ENCODE data around the gene MATCAP1. TPM values are rescaled to one million over a fixed set of nuclear protein-coding genes. Genes with fewer than 3 reads are reported as not detected.

The MATCAP1 gene
- total and polyA plus RNA-seq, 2 of the 13 experiments (the other 11 are each of a cell fraction or from before 2014, with no cell fraction given), result 11.2 to 24.5 TPM

DNA sequence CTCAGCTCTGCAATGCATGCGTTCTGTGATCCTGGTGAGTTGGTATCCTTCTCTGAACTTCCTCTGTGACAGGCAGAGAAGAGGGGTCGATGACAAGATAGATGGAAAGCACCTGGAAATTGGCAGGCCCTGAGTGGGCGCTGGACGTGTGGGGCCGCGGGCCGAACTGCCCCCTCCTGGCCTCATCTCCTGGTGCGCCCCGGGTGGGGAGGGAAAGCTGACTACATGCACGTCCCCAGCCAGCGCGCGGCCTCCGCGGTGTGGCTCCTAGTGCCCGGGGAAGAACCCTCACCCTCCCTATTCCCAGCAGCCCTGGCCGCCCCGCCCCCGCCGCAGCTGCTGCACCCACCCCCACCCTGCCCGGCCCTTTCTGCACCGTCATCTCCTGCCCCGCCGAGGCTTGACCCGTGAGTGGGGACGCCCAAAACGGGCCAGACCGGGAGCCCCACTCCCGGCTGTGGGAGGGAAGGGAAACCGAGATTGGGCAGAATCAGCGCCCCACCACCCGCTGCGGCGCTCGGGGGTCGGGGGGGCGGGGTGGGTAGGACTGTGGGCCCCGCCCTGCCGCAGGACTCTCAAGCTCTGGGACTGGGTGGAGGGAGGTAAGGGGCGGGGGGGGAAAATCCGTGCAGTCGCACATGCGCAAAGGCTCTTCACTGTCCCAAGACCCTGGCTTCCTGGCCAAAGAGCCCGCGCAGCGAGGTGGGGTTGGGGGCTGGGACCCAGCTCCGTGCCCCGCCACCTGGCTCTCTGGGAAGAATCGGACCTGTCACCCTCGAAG lies 13.4 kb downstream of the MATCAP1 start, which contains the start of gene NOL3 (continued):
- TF ChIP-seq, protein P1, sequence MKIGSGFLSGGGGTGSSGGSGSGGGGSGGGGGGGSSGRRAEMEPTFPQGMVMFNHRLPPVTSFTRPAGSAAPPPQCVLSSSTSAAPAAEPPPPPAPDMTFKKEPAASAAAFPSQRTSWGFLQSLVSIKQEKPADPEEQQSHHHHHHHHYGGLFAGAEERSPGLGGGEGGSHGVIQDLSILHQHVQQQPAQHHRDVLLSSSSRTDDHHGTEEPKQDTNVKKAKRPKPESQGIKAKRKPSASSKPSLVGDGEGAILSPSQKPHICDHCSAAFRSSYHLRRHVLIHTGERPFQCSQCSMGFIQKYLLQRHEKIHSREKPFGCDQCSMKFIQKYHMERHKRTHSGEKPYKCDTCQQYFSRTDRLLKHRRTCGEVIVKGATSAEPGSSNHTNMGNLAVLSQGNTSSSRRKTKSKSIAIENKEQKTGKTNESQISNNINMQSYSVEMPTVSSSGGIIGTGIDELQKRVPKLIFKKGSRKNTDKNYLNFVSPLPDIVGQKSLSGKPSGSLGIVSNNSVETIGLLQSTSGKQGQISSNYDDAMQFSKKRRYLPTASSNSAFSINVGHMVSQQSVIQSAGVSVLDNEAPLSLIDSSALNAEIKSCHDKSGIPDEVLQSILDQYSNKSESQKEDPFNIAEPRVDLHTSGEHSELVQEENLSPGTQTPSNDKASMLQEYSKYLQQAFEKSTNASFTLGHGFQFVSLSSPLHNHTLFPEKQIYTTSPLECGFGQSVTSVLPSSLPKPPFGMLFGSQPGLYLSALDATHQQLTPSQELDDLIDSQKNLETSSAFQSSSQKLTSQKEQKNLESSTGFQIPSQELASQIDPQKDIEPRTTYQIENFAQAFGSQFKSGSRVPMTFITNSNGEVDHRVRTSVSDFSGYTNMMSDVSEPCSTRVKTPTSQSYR (CRISPR knock-in tag; IDR thresholded peaks at IDR 0.05; ENCODE audit: borderline replicate concordance), result peak; percentile 81; the same call in 1 of the 2 replicates
- peak; percentile 47; the same call in 1 of the 2 replicates for TF ChIP-seq TARDBP (CRISPR knock-in tag; IDR thresholded peaks at IDR 0.05)
- no peak for TF ChIP-seq NCOA5 (CRISPR knock-in tag; IDR thresholded peaks at IDR 0.05)
- TF ChIP-seq, protein P2, sequence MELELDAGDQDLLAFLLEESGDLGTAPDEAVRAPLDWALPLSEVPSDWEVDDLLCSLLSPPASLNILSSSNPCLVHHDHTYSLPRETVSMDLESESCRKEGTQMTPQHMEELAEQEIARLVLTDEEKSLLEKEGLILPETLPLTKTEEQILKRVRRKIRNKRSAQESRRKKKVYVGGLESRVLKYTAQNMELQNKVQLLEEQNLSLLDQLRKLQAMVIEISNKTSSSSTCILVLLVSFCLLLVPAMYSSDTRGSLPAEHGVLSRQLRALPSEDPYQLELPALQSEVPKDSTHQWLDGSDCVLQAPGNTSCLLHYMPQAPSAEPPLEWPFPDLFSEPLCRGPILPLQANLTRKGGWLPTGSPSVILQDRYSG (CRISPR knock-in tag; IDR thresholded peaks at IDR 0.05), result no peak
- TF ChIP-seq, protein P3, sequence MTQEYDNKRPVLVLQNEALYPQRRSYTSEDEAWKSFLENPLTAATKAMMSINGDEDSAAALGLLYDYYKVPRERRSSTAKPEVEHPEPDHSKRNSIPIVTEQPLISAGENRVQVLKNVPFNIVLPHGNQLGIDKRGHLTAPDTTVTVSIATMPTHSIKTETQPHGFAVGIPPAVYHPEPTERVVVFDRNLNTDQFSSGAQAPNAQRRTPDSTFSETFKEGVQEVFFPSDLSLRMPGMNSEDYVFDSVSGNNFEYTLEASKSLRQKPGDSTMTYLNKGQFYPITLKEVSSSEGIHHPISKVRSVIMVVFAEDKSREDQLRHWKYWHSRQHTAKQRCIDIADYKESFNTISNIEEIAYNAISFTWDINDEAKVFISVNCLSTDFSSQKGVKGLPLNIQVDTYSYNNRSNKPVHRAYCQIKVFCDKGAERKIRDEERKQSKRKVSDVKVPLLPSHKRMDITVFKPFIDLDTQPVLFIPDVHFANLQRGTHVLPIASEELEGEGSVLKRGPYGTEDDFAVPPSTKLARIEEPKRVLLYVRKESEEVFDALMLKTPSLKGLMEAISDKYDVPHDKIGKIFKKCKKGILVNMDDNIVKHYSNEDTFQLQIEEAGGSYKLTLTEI (CRISPR knock-in tag; conservative IDR thresholded peaks at IDR 0.05), result no peak
- TF ChIP-seq ZNF713 (CRISPR knock-in tag; IDR thresholded peaks at IDR 0.05), result peak; percentile 53; the same call in 1 of the 2 replicates
- TF ChIP-seq EEA1 (CRISPR knock-in tag; IDR thresholded peaks at IDR 0.05; ENCODE audit: borderline replicate concordance), result peak; percentile 90; the same call in 1 of the 2 replicates
- no peak; the same call in 1 of the 2 replicates for TF ChIP-seq ZNF747 (CRISPR knock-in tag; IDR thresholded peaks at IDR 0.05; ENCODE audit: borderline replicate concordance)
- TF ChIP-seq SP5 (CRISPR knock-in tag; IDR thresholded peaks at IDR 0.05; ENCODE audit: borderline replicate concordance, low read depth), result peak; percentile 57
- TF ChIP-seq, protein P4, sequence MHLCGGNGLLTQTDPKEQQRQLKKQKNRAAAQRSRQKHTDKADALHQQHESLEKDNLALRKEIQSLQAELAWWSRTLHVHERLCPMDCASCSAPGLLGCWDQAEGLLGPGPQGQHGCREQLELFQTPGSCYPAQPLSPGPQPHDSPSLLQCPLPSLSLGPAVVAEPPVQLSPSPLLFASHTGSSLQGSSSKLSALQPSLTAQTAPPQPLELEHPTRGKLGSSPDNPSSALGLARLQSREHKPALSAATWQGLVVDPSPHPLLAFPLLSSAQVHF (CRISPR knock-in tag; IDR thresholded peaks at IDR 0.05), result no peak
- TF ChIP-seq ZSCAN20 (CRISPR knock-in tag; IDR thresholded peaks at IDR 0.05; ENCODE audit: borderline replicate concordance), result no peak
- TF ChIP-seq, protein P5, sequence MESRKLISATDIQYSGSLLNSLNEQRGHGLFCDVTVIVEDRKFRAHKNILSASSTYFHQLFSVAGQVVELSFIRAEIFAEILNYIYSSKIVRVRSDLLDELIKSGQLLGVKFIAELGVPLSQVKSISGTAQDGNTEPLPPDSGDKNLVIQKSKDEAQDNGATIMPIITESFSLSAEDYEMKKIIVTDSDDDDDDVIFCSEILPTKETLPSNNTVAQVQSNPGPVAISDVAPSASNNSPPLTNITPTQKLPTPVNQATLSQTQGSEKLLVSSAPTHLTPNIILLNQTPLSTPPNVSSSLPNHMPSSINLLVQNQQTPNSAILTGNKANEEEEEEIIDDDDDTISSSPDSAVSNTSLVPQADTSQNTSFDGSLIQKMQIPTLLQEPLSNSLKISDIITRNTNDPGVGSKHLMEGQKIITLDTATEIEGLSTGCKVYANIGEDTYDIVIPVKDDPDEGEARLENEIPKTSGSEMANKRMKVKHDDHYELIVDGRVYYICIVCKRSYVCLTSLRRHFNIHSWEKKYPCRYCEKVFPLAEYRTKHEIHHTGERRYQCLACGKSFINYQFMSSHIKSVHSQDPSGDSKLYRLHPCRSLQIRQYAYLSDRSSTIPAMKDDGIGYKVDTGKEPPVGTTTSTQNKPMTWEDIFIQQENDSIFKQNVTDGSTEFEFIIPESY (CRISPR knock-in tag; IDR thresholded peaks at IDR 0.05), result peak; percentile 43; the same call in 1 of the 2 replicates
- no peak; the same call in 1 of the 2 replicates for TF ChIP-seq ZBTB42 (CRISPR knock-in tag; IDR thresholded peaks at IDR 0.05)
- TF ChIP-seq, protein P6, sequence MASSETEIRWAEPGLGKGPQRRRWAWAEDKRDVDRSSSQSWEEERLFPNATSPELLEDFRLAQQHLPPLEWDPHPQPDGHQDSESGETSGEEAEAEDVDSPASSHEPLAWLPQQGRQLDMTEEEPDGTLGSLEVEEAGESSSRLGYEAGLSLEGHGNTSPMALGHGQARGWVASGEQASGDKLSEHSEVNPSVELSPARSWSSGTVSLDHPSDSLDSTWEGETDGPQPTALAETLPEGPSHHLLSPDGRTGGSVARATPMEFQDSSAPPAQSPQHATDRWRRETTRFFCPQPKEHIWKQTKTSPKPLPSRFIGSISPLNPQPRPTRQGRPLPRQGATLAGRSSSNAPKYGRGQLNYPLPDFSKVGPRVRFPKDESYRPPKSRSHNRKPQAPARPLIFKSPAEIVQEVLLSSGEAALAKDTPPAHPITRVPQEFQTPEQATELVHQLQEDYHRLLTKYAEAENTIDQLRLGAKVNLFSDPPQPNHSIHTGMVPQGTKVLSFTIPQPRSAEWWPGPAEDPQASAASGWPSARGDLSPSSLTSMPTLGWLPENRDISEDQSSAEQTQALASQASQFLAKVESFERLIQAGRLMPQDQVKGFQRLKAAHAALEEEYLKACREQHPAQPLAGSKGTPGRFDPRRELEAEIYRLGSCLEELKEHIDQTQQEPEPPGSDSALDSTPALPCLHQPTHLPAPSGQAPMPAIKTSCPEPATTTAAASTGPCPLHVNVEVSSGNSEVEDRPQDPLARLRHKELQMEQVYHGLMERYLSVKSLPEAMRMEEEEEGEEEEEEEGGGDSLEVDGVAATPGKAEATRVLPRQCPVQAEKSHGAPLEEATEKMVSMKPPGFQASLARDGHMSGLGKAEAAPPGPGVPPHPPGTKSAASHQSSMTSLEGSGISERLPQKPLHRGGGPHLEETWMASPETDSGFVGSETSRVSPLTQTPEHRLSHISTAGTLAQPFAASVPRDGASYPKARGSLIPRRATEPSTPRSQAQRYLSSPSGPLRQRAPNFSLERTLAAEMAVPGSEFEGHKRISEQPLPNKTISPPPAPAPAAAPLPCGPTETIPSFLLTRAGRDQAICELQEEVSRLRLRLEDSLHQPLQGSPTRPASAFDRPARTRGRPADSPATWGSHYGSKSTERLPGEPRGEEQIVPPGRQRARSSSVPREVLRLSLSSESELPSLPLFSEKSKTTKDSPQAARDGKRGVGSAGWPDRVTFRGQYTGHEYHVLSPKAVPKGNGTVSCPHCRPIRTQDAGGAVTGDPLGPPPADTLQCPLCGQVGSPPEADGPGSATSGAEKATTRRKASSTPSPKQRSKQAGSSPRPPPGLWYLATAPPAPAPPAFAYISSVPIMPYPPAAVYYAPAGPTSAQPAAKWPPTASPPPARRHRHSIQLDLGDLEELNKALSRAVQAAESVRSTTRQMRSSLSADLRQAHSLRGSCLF (CRISPR knock-in tag; IDR thresholded peaks at IDR 0.05; ENCODE audit: borderline replicate concordance), result no peak

Data from HepG2 (cell line).